DND-41 (cell line): ENCODE measurements around the gene TXNDC2.

Experiments used
- EZH2 ChIP-seq: IDR thresholded peaks from 3 replicates; pipeline ENCODE4 v1.6.1; 2012; ENCODE audit warnings: borderline replicate concordance, low read depth, mild to moderate bottlenecking, moderate library complexity, low read length, inconsistent platforms; ENCODE audit not compliant: severe bottlenecking
- TF ChIP-seq, protein P1 (sequence below): IDR thresholded peaks from 2 replicates; pipeline ENCODE4 v1.5.1; 2012; ENCODE audit warnings: borderline replicate concordance, low read length, moderate library complexity, mild to moderate bottlenecking; ENCODE audit not compliant: poor library complexity, severe bottlenecking; ENCODE audit errors: extremely low read depth

DNA sequence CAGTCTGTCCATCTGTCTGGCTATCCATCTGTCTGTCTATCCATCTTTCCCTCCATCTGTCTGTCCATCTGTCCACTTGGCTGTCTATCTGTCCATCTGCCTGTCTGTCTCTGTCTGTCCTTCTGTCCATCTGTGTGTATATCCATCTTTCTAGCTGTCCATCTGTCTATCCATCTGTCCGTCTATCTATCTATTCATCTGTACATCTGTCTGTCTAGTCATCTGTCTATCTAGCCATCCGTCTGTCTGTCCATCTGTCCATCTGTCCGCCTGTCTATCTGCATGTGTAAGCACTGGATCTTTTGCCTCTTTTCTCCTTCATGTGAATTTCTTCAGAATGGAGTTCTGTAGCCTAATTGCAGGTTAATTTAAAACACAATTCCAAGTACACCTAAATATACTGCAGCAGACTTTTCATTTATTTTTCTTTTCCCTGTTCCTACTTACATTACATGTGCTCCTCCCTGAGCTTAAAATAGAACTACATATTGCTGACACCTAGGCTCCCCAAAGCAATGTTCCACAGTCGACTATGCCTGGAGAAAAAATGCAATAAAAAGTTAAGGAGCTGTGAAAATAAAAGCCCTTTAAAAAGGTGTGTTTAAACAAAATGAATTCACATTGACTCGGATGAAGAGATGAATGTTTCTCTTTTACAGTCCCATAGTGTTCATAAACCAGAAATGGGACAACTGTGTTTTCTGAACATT lies 37.4 kb upstream of the TXNDC2 start:
- TF ChIP-seq, protein P1, sequence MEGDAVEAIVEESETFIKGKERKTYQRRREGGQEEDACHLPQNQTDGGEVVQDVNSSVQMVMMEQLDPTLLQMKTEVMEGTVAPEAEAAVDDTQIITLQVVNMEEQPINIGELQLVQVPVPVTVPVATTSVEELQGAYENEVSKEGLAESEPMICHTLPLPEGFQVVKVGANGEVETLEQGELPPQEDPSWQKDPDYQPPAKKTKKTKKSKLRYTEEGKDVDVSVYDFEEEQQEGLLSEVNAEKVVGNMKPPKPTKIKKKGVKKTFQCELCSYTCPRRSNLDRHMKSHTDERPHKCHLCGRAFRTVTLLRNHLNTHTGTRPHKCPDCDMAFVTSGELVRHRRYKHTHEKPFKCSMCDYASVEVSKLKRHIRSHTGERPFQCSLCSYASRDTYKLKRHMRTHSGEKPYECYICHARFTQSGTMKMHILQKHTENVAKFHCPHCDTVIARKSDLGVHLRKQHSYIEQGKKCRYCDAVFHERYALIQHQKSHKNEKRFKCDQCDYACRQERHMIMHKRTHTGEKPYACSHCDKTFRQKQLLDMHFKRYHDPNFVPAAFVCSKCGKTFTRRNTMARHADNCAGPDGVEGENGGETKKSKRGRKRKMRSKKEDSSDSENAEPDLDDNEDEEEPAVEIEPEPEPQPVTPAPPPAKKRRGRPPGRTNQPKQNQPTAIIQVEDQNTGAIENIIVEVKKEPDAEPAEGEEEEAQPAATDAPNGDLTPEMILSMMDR = no peak
- no peak for TF ChIP-seq EZH2
